GM23338 (cell line): ENCODE results near the gene MYLK. TPM values are rescaled to one million over a fixed set of nuclear protein-coding genes. Genes with fewer than 3 reads are reported as not detected.

Experiments
- ATAC-seq: fragments of 200-7000 bp; cut with Tn5 transposase; 3 replicates; pipeline ENCODE4 v1.9.1; 2020
- DNase-seq: peaks from one replicate; pipeline ENCODE4 v3.0.0-alpha.2; 2015; ENCODE audit warnings: low spot score
- H2AFZ ChIP-seq: fragments of 200-600 bp; sonication (generic); 2 replicates; pipeline ENCODE4 v1.8.0; 2016; ENCODE audit warnings: antibody characterized with exemption, mild to moderate bottlenecking, moderate library complexity
- H3F3A ChIP-seq: fragments of 200-600 bp; sonication (generic); replicated peaks from 2 replicates; pipeline ENCODE4 v1.8.0; 2017; ENCODE audit warnings: antibody characterized with exemption, mixed run types, low read depth
- H3K27ac ChIP-seq: fragments of 200-600 bp; sonication (generic); 2 replicates; pipeline ENCODE4 v1.6.1; 2016; ENCODE audit warnings: low read depth
- H3K27me3 ChIP-seq: fragments of 200-600 bp; sonication (generic); 2 replicates; pipeline ENCODE4 v1.8.0; 2016; ENCODE audit warnings: mild to moderate bottlenecking, mixed run types, moderate library complexity; ENCODE audit not compliant: insufficient read depth
- H3K36me3 ChIP-seq: fragments of 200-600 bp; sonication (generic); 2 replicates; pipeline ENCODE4 v1.8.0; 2016; ENCODE audit warnings: mild to moderate bottlenecking; ENCODE audit not compliant: insufficient read depth
- H3K4me1 ChIP-seq: fragments of 200-600 bp; sonication (generic); 2 replicates; pipeline ENCODE4 v1.8.0; 2016; ENCODE audit warnings: mild to moderate bottlenecking, moderate library complexity; ENCODE audit not compliant: insufficient read depth
- H3K4me2 ChIP-seq: fragments of 200-600 bp; sonication (generic); 2 replicates; pipeline ENCODE4 v1.7.1; 2017; ENCODE audit warnings: mixed run types
- H3K4me3 ChIP-seq: fragments of 200-600 bp; sonication (generic); 2 replicates; pipeline ENCODE4 v1.6.1; 2016; ENCODE audit warnings: mixed run types
- H3K79me2 ChIP-seq: fragments of 200-600 bp; sonication (generic); replicated peaks from 2 replicates; pipeline ENCODE4 v1.8.0; 2017; ENCODE audit warnings: mild to moderate bottlenecking; ENCODE audit not compliant: insufficient read depth
- H3K9me2 ChIP-seq: fragments of 200-600 bp; sonication (generic); 2 replicates; pipeline ENCODE4 v1.8.0; 2017; ENCODE audit not compliant: insufficient read depth
- H4K20me1 ChIP-seq: fragments of 200-600 bp; sonication (generic); replicated peaks from 2 replicates; pipeline ENCODE4 v1.8.0; 2017; ENCODE audit warnings: mild to moderate bottlenecking; ENCODE audit not compliant: insufficient read depth
- H3K27ac Mint-ChIP-seq: 2 replicates; pipeline ENCODE4 v1.8.0; 2020; ENCODE audit warnings: inconsistent platforms, mild to moderate bottlenecking, moderate library complexity, mixed read lengths
- H3K27me3 Mint-ChIP-seq: 3 replicates; pipeline ENCODE4 v1.8.0; 2022; ENCODE audit warnings: low read depth, mild to moderate bottlenecking, moderate library complexity, mixed read lengths, inconsistent platforms; ENCODE audit not compliant: insufficient read depth, poor library complexity
- H3K36me3 Mint-ChIP-seq: 3 replicates; pipeline ENCODE4 v1.8.0; 2021; ENCODE audit warnings: low read depth, mild to moderate bottlenecking, inconsistent platforms, moderate library complexity, mixed read lengths
- H3K4me1 Mint-ChIP-seq: 3 replicates; pipeline ENCODE4 v1.8.0; 2020; ENCODE audit warnings: mild to moderate bottlenecking, inconsistent platforms, mixed read lengths
- H3K4me3 Mint-ChIP-seq: 3 replicates; pipeline ENCODE4 v1.8.0; 2021; ENCODE audit warnings: moderate library complexity, mild to moderate bottlenecking, inconsistent platforms, mixed read lengths
- H3K9me3 Mint-ChIP-seq: 3 replicates; pipeline ENCODE4 v1.8.0; 2020; ENCODE audit warnings: moderate library complexity, mild to moderate bottlenecking, inconsistent platforms, mixed read lengths
- CREB1 ChIP-seq: fragments of 250-450 bp; sonication (Bioruptor Pico); IDR thresholded peaks from 2 replicates; pipeline ENCODE4 v1.5.0; 2020; ENCODE audit warnings: low read depth, mild to moderate bottlenecking, moderate library complexity
- ETS1 ChIP-seq: IDR thresholded peaks from 2 replicates; pipeline ENCODE4 v1.6.1; 2016; ENCODE audit warnings: antibody characterized with exemption
- EZH2 ChIP-seq: fragments of 200-600 bp; sonication (generic); IDR thresholded peaks from one replicate; pipeline ENCODE4 v1.8.0; 2017; ENCODE audit warnings: antibody characterized with exemption, mild to moderate bottlenecking, low read depth; ENCODE audit not compliant: unreplicated experiment
- EZH2phosphoT487 ChIP-seq: fragments of 200-600 bp; sonication (generic); IDR thresholded peaks from one replicate; pipeline ENCODE4 v1.8.1; 2018; ENCODE audit warnings: antibody characterized with exemption; ENCODE audit not compliant: unreplicated experiment
- JUNB ChIP-seq: IDR thresholded peaks from one replicate; pipeline ENCODE4 v1.6.1; 2016; ENCODE audit warnings: antibody characterized with exemption; ENCODE audit not compliant: unreplicated experiment
- NANOG ChIP-seq: IDR thresholded peaks from 2 replicates; pipeline ENCODE4 v1.6.1; 2016; ENCODE audit warnings: antibody characterized with exemption, borderline replicate concordance
- POLR2AphosphoS5 ChIP-seq: IDR thresholded peaks from 2 replicates; pipeline ENCODE4 v1.6.1; 2016; ENCODE audit warnings: antibody characterized with exemption, low read depth
- STAT1 ChIP-seq: IDR thresholded peaks from one replicate; pipeline ENCODE4 v1.6.1; 2016; ENCODE audit warnings: antibody characterized with exemption; ENCODE audit not compliant: unreplicated experiment
- ZNF114 ChIP-seq: fragments of 250-450 bp; sonication (Bioruptor Pico); IDR thresholded peaks from 2 replicates; pipeline ENCODE4 v1.5.0; 2020; ENCODE audit warnings: mild to moderate bottlenecking, moderate library complexity
- ZNF331 ChIP-seq: fragments of 250-450 bp; sonication (Bioruptor Pico); IDR thresholded peaks from 2 replicates; pipeline ENCODE4 v1.5.0; 2020; ENCODE audit warnings: low read depth, mild to moderate bottlenecking, moderate library complexity
- ZNF462 ChIP-seq: fragments of 250-450 bp; sonication (Bioruptor Pico); IDR thresholded peaks from 2 replicates; pipeline ENCODE4 v1.5.0; 2020; ENCODE audit warnings: mild to moderate bottlenecking, moderate library complexity
- polyA plus RNA-seq: library from polyadenylated mRNA; unstranded; fragments of >200 nt; fragmentation: Nextera tagmentation; extraction: Ambion mirVana; gene quantifications from 2 replicates; pipeline ENCODE4 v1.2.1, GENCODE V29; 2016
- total RNA-seq: library from RNA; depleted of rRNA; stranded (reverse); fragments of >200 nt; shearing (Covaris generic); gene quantifications from 2 replicates; pipeline ENCODE4 v1.2.3, GENCODE V29; 2014
- TF ChIP-seq, protein P1 (sequence below): IDR thresholded peaks from one replicate; pipeline ENCODE4 v1.6.1; 2018; ENCODE audit warnings: antibody characterized with exemption; ENCODE audit not compliant: unreplicated experiment
- TF ChIP-seq, protein P2 (sequence below), 2 experiments: fragments of 200-600 bp in 1 of 2; sonication (generic) in 1 of 2; conservative IDR thresholded peaks; 2 replicates each; pipeline versions ENCODE4 v1.5.1 to v1.6.1; 2016 to 2017; ENCODE audit warnings: antibody characterized with exemption in 2 of 2, low read depth in 2 of 2, mild to moderate bottlenecking in 2 of 2, moderate library complexity in 1 of 2

The MYLK gene
- total and polyA plus RNA-seq, 2 experiments from 2014 or later = 11.5 to 17.9 TPM

GRCh38 chr3:123861081-123861836 lies 22.9 kb downstream of the MYLK start:
- no peak overlapping the region for H3K27ac Mint-ChIP-seq

More at GRCh38 chr3:123861081-123861836, 22.9 kb downstream of the MYLK start:
- Histone ChIP-seq H3K27me3 (no peaks in the 10 kb centered on the region), H3K27ac (no peak overlapping the region), H2AFZ (no peak overlapping the region), H3K4me1 (no peaks in the 10 kb centered on the region), H3K4me2 (no peak overlapping the region), H4K20me1 (no peaks in the 10 kb centered on the region), H3K79me2 (no peaks in the 10 kb centered on the region), H3F3A (no peaks in the 10 kb centered on the region), H3K9me2 (0 out of 2 replicates have a peak, but pooled peaks cover 3% of the 10 kb centered on the region), H3K36me3 (no peaks in the 10 kb centered on the region), H3K4me3 (no peak overlapping the region)
- no peak for ATAC-seq
- Mint-ChIP-seq H3K4me1 (peaks cover 4% of the 10 kb centered on the region), H3K27me3 (peaks cover 3% of the 10 kb centered on the region), H3K9me3 (0 out of 3 replicates have a peak, but pooled peaks cover 4% of the 10 kb centered on the region), H3K4me3 (no peak overlapping the region), H3K36me3 (peaks cover 6% of the 10 kb centered on the region; the same call in 2 of the 3 replicates)
- no peak for TF ChIP-seq ETS1
- no peak for TF ChIP-seq EZH2phosphoT487
- no peak for TF ChIP-seq ZNF114 (CRISPR knock-in tag)
- no peak for TF ChIP-seq ZNF462 (CRISPR knock-in tag)
- TF ChIP-seq CREB1 (CRISPR knock-in tag) = no peak
- TF ChIP-seq EZH2 = no peak
- no peak for TF ChIP-seq JUNB
- no peak for TF ChIP-seq ZNF331
- TF ChIP-seq POLR2AphosphoS5 = no peak
- TF ChIP-seq NANOG = no peak
- no peak for TF ChIP-seq STAT1
- TF ChIP-seq, protein P1, sequence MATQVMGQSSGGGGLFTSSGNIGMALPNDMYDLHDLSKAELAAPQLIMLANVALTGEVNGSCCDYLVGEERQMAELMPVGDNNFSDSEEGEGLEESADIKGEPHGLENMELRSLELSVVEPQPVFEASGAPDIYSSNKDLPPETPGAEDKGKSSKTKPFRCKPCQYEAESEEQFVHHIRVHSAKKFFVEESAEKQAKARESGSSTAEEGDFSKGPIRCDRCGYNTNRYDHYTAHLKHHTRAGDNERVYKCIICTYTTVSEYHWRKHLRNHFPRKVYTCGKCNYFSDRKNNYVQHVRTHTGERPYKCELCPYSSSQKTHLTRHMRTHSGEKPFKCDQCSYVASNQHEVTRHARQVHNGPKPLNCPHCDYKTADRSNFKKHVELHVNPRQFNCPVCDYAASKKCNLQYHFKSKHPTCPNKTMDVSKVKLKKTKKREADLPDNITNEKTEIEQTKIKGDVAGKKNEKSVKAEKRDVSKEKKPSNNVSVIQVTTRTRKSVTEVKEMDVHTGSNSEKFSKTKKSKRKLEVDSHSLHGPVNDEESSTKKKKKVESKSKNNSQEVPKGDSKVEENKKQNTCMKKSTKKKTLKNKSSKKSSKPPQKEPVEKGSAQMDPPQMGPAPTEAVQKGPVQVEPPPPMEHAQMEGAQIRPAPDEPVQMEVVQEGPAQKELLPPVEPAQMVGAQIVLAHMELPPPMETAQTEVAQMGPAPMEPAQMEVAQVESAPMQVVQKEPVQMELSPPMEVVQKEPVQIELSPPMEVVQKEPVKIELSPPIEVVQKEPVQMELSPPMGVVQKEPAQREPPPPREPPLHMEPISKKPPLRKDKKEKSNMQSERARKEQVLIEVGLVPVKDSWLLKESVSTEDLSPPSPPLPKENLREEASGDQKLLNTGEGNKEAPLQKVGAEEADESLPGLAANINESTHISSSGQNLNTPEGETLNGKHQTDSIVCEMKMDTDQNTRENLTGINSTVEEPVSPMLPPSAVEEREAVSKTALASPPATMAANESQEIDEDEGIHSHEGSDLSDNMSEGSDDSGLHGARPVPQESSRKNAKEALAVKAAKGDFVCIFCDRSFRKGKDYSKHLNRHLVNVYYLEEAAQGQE = no peak
- TF ChIP-seq, protein P2, sequence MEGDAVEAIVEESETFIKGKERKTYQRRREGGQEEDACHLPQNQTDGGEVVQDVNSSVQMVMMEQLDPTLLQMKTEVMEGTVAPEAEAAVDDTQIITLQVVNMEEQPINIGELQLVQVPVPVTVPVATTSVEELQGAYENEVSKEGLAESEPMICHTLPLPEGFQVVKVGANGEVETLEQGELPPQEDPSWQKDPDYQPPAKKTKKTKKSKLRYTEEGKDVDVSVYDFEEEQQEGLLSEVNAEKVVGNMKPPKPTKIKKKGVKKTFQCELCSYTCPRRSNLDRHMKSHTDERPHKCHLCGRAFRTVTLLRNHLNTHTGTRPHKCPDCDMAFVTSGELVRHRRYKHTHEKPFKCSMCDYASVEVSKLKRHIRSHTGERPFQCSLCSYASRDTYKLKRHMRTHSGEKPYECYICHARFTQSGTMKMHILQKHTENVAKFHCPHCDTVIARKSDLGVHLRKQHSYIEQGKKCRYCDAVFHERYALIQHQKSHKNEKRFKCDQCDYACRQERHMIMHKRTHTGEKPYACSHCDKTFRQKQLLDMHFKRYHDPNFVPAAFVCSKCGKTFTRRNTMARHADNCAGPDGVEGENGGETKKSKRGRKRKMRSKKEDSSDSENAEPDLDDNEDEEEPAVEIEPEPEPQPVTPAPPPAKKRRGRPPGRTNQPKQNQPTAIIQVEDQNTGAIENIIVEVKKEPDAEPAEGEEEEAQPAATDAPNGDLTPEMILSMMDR (conservative IDR thresholded peaks at IDR 0.05; ENCODE audit: low read depth in 2 of 2) = no peak
- DNase-seq = no peak
